Measurements from ENCODE around the gene TERT.

- no peak for TF ChIP-seq SP1 (IDR thresholded peaks at IDR 0.05)
- TF ChIP-seq ELF4 (IDR thresholded peaks at IDR 0.05): no peak
- no peak for TF ChIP-seq FOXM1 (IDR thresholded peaks at IDR 0.05; ENCODE audit: borderline replicate concordance)
- no peak for TF ChIP-seq BHLHE40 (IDR thresholded peaks at IDR 0.05; ENCODE audit: borderline replicate concordance)
- no peak for TF ChIP-seq TARDBP (IDR thresholded peaks at IDR 0.05)
- no peak for TF ChIP-seq ZNF384 (IDR thresholded peaks at IDR 0.05)
These were observed 17.9 kb downstream of the TERT start for GRCh38 chr5:1276930-1277329.

Measured in HEK293T (cell line).